HG03135 (cell line): ENCODE measurements around the gene ADISSP.

Experiments
- ATAC-seq: cut with Tn5 transposase; IDR thresholded peaks from one replicate; pipeline ENCODE4 v1.9.1; 2021; ENCODE audit warnings: mild to moderate bottlenecking, moderate library complexity; ENCODE audit not compliant: unreplicated experiment

Gene ADISSP

DNA sequence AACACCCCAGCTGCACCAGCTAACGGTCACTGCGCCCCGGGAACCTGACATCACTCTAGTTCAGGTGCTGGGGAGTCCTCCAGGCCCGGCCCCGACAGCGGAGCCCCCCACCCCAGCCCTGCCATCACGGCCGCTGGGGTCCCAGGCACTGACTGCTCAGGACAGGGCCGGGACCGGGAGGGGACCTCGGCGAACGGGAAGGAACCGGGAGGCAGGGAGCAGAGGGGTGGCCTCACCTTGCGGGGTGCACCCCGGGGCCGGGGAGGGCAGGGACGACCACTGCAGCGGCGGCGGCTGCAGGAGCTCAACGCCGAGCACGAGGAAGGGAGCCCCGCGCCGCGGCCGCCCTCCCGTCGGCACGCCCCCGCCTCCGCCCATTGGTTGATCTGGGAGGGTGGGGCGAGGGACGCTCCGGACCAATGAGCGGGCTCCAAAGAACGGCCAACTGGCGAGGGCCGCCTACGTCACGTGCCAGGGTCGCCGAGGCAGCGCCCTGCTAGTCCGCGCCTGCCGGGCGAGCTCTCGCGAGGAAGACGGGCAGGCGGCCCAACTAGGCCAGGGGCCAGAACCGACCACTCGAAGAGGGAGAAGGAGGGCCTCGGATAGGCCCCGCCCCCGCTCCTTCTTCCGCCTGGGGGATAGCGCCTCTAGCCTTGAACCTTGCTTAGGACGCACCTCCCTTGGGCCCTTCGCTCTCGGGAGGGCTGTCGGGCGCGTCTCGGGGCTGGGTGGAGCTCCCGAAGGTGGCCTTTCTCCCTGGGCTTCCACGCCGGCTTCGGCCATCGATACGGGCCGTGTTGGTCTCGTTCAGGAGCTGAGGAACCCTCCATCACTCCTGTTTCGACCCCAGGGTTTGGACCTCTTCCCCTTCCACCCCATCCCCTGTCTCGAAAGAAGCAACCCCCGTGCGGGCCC is at the start of gene ADISSP:
ADISSP (minus strand) TSS at position 327 of the 915 bp plus-strand sequence. CDS start 7,653 bp downstream, outside the sequence.
- ATAC-seq: peak; percentile 91

DNA sequence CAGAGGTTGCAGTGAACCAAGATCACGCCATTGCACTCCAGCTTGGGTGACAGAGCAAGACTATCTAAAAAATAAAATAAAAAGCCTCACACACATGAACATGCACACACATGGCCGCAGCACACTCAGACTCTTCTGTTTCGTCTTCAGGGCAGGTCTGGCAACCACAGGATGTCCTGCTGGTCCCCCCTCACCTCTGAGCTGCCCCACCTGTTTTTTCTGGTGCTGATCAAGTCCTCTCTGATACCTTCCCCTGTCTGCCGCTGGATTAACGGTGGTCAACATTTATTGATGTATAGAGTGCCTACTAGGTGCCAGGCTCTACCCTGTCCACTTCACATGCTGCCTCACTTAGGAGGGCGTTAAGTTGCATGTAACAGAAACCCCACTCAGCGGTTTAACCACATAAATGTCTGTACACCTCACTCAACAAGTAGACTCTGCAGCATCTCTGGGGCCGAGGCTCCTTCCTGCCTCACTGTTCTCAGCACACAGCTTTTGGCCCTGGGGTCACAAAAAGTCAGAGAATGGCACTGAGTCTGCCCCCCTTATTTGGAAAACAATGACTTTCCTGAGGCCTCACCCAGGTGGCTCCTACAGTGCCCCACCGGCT is 48.3 kb upstream of the ADISSP start:
- ATAC-seq: no peak

DNA sequence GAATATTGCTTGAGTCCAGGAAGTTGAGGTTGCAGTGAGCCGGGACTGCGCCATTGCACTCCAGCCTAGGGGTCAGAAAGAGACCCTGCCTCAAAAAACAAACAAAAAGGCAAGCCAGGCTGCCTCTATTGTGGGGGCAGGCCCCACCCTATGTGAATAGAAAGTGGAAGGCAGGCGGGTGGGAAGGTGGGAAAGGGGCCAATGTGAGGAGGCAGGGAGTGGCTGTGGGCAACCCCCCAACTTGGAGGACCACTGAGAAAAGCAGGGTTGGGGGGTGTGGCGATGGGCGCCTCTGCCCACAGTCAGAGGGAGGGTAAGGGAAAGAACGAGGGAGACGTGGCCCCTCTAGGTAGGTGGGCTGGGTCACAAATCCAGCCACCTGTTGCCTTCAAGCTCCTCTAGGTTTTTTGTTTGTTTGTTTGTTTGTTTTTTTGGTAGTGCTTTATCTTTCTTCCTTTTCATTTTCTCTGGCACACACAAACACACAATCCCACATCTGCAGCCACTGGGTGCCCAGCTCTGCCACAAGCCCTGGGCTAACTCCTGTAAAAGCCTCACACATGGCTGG is 47.5 kb upstream of the ADISSP start:
- ATAC-seq: no peak

DNA sequence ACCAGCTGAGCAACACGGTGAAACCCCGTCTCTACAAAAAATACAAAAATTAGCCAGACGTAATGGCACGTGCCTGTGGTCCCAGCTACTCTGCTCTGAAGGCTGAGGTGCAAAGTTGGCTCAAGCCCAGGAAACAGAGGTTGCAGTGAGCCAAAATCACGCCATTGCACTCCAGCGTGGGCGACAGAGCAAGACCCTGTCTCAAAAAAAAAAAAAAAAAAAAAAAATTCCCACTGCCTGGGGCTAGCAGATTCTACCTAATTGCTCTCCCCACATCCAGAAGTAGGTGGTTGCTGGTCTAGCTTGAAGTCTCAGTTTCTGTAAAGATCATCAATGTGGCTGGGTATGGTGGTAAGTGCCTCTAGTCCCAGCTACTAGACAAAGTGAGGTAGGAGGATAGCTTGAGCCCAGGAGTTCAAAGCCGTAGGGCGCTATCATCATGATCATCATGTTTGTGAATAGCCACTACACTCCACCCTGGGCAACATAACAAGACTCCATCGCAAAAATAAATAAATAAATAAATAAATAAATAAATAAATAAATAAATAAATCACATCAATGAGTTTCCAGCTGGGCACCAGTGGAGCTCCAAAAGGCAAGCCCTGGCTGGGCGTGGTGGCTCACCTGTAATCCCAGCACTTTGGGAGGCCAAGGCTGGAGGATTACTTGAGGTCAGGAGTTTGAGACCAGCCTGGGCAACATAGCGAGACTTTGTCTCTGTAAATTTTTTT is 46.5 kb upstream of the ADISSP start:
- no peak for ATAC-seq

DNA sequence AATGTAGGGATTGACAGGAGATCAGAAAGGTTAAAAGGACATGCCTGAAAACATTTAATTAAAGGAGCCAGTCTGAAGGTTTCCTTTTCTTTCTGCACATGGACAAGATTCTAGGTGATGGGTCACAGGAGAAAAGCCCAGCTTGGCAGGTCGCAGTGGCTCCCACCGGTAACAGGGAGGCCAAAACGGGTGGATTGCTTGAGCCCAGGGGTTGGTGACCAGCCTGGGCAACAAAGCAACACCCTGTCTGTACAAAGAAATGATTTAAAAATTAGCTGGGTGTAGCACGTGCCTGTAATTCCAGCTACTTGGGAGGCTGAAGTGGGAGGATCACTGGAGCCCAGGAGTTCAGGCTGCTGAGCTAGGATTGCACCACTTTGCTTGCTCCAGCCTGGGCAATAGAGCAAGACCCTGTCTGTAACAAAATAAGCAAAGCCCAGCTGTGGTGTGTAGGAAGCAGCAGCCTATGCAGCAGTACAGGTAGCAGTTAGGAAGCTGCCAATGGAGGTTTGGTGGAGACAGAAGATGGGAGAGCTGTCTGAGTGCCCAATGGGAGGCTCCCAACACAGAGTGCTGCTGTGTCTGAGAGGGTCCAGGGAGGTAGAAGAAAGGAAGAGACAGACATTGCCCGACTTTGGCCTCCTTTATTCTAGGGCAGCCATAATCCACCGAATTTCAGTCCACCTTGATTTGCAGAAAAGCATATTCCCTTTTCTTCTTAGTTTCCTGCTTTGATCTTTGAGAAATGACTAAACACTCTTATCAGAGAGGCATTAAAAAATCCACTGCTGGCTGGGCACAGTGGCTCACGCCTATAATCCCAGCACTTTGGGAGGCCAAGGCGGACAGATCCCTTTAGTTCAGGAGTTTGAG is 45.7 kb upstream of the ADISSP start:
- ATAC-seq: no peak

DNA sequence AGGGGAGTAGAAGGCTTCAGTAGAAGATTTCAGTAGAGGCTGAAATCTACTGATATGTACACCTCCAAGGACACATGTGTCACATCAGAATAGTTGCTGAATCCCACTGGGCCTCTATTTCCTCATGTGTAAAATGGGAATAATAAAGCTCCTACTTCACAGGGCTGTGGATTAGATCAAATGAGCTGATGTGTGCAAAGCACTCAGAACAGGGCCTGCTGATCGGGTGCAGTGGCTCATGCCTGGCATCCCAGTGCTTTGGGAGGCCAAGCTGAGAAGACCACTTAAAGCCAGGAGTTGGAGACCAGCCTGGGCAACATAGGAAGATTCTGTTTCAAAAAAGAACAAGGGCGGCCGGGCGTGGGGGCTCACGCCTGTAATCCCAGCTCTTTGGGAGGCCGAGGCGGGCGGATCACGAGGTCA is 44.7 kb upstream of the ADISSP start:
- ATAC-seq: no peak

DNA sequence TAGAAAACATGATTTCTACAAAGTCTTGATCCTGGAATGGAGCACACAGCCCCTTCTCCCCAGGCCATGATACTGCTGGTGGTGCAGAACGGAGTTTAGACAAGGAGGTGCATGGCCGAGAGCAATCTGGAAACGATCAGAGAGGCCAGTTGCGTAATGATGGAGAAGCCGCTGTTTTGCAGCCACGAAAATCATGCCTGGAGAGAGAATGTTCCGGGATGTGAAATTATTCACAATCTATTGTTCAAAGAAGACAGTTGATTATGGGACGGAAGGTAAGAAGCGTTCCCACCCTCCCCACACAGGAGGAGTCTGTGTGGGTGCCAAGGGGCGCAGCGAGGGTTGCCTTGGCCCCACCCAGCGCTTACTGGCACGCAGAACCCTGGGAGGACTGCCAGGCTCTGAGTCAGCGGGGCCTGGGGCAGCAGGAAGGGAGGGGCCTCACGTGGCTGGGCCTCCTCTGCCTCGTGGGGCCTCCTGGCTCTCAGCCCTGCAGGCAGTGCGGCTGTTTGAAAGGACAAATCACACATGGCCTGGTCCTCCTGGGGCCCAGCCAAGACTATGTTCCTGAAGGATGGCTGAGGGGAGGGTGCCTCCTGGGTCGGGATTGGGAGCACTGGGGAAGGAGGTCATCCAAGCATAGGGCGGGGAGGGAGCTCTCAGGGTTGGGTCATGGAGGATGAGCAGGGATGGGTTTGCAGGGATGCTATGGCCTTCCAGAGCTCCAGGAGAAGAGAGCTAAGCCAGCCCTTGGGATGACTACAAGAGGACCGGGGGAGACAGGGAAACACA is 44.1 kb upstream of the ADISSP start:
- no peak for ATAC-seq

DNA sequence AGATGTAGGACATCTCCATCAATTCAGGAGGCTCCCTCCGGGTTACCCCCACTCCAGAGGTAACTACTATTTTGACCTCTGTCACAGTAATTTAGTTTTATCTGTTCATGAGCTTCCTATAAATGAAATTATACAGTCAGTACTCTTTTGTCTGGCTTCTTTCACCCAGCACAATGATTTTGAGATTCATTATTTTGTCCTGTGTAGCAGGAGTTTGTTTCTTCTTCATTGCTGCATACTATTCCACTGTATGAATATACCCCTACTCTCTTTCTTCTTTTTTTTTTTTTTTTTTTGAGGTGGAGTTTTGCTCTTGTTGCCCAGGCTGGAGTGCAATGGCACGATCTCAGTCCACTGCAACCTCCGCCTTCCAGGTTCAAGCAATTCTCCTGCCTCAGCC is 41.0 kb upstream of the ADISSP start:
- ATAC-seq: no peak

DNA sequence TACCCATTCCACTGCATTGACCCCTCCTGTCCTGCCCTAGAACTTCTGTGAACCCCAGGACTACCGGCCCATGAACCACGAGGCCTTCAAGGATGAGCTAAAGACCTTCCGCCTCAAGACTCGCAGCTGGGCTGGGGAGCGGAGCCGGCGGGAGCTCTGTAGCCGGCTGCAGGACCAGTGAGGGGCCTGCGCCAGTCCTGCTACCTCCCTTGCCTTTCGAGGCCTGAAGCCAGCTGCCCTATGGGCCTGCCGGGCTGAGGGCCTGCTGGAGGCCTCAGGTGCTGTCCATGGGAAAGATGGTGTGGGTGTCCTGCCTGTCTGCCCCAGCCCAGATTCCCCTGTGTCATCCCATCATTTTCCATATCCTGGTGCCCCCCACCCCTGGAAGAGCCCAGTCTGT is 37.2 kb upstream of the ADISSP start:
- no peak for ATAC-seq

DNA sequence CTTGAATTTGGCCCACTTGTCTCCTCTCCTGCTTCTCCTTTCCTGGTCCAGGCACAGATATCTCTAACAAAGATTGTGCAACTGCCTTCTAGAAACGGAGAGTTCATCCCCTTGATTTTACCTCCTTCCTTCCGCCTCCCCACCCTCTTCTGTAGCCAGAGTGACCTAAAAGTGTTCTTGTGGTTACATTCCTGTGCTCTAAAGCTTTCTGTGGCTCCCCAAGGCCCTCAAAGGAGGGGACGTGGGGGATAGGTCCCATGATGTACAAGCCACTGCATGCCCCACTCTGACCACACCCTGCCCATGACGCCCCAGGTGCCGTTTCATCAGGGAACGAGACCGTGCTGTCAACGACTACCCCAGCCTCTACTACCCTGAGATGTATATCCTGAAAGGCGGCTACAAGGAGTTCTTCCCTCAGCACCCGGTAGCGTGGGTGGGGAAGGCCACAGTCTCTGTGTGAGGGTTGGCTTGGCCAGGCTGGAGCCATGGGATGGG is 36.8 kb upstream of the ADISSP start:
- no peak for ATAC-seq

DNA sequence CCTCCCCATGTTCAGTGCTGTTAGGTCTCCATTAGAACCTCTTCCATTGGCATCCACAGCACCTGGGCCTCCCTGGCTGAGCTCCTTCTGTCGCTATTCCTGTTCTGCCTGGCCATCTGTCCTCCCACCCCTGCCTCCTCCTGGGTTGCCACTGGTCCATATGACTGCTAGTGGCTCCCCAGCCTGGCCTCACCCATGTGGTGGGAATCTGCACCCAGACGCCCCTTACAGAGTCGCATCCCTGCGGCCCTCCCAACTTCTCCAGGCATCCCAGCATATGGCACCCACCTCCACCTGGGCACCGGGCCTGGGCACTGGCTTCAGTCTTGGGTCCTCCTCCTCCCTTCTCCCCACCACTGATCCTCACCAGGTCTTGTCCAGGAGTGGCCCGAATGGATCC is 36.3 kb upstream of the ADISSP start:
- no peak for ATAC-seq

DNA sequence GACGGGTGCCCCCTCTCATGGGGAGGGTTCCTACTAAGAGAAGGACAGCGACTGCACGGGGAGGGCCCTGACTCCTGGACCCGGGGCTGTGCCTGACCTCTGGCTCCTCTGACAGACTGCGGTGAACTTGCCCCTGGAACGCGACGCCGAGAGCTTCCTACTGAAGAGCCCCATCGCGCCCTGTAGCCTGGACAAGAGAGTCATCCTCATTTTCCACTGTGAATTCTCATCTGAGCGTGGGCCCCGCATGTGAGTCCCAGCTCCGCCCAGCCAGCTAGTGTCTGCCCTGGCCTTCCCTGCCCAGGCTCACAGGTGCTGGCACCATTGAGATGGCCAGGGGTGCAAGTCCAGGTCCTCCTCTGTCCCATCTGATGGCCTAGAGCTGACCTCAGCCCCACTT is 35.7 kb upstream of the ADISSP start:
- ATAC-seq: no peak

DNA sequence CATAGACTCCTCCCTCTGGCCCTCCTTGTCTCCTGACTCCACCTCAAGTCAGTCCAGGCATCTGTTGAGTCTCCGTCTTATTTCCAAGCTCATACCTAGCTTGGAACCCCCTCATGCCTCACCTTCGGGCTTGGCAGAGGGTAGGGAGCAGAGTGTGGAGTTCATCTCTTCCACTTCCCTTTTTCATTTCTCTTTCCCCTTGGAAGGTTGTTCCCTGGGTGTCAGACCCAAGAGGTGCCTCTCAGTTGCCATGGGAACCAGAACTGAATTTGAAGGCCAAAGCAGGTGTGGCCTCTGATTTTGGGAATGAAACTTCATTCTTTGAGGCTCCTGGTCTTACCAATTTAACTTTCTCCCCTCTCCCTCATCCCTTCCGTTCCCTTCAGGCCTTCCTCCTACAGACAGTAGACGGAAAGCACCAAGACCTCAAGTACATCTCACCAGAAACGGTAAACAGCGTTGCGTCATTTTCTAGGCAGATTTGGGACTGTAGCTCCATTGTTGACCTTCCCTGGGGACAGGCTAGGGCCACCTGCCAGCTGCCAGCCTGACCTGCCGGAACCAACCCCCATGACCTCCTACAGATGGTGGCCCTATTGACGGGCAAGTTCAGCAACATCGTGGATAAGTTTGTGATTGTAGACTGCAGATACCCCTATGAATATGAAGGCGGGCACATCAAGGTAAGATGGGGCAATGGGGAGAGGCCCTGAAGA is 35.1 kb upstream of the ADISSP start:
- no peak for ATAC-seq

DNA sequence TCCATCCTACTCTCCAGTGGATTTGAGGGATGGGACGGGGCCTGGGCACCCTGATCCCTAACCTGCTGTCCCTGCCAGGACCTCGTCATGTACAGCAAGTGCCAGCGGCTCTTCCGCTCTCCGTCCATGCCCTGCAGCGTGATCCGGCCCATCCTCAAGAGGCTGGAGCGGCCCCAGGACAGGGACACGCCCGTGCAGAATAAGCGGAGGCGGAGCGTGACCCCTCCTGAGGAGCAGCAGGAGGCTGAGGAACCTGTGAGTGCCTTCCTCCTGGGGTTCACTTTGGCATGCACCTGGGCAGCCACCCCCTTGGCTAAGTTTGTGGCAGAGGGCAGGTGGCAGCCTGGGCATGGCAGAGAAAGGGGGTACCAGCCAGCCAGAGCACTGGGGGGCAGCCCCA is 34.3 kb upstream of the ADISSP start:
- no peak for ATAC-seq

DNA sequence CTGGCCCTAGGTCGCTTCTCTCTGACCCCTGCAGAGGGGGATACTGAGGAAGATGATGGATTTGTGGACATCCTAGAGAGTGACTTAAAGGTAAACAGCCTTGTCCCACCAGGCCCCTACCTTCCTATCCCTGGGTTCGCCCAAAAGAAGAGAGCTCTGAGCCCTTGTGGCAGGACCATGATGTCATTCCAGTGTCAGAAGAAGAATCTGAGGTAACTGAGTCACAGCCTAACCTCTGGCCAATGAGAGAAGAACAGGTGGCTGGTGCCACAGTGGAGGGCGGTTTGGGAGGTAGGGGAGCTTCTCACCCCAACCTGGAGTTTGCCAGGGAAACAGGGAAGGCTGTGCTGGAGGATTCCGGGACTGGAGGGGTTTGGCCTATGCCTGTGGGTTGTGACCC is 33.7 kb upstream of the ADISSP start:
- ATAC-seq: no peak

DNA sequence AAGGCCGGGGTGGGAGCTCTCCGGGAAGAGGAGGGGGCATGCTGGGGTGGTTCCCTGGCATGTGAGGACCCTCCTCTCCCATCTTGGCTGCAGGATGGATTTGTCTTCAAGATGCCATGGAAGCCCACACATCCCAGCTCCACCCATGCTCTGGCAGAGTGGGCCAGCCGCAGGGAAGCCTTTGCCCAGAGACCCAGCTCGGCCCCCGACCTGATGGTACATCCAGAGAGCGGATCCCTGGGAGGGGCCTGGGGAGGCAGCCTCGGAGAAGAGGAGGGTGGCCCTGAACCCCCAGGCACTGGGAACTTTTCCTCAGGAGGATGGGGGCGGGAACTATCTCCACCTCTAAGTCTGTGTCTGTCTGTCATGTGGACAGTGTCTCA is 33.3 kb upstream of the ADISSP start:
- ATAC-seq: no peak

DNA sequence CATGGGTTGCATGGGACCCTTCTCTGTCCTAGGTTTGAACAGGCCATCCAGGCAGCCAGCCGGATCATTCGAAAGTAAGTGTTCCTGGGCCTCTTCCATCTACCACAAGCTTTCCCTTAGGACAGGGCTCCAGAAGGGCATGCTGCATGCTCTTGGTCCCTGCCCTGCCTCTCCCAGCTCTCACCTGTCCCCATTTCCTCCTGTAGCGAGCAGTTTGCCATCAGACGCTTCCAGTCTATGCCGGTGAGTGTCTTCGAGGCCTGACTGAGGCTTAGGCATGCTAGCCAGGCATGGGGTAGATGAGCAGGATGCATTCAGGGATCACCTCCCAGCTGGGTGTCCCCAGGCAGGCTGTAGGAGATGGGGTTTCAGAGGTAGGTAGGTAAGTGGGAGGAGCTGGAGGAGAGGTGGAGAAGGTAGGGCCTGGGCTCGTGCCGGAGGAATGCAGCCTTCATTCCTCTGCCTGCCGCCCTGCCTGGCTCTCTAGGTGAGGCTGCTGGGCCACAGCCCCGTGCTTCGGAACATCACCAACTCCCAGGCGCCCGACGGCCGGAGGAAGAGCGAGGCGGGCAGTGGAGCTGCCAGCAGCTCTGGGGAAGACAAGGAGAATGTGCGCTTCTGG is 32.8 kb upstream of the ADISSP start:
- ATAC-seq: no peak

DNA sequence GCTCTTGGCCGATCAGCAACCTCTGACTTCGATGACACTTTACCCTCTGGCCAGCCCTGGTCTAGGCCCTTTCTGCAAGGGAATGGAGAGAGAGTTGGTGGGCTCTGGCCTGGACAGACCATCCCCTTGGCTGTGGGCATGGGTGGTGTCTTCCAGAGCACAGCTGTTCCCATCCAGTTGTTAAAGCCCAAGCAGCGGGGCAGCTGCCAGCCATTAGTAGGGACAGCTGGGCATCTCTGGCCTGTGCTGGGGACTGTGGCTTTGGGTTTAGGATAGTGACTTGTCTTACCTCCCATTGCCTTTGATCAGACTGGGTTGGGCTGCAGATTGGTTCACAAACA is 31.3 kb upstream of the ADISSP start:
- ATAC-seq: no peak

DNA sequence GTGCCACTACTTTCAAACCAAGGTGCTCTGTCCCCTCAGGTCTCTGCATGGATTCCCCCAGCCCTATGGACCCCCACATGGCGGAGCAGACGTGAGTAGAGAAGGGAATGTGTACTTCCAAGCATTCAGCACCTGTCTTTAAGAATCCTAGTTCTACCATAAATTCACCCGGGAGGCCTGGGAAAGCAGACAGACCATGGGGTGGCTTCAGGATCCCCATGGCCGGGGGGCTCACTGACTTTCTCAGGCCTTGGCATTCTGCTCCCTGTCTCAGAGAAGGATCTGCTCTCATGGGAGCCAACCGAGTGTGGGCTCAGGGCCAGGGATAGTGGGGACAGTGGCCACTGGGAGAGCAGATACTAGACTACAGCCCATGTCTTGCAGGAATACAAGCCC is 30.8 kb upstream of the ADISSP start:
- no peak for ATAC-seq
